ENCODE results near the gene TRABD2B. TPM values are rescaled to one million over a fixed set of nuclear protein-coding genes. Genes with fewer than 3 reads are reported as not detected.
A peak's percentile ranks its signal among the peaks of the same experiment; 100 is the strongest.

TRABD2B gene
- total RNA-seq, 1 donor from 2014 or later = 6.7 TPM

DNA sequence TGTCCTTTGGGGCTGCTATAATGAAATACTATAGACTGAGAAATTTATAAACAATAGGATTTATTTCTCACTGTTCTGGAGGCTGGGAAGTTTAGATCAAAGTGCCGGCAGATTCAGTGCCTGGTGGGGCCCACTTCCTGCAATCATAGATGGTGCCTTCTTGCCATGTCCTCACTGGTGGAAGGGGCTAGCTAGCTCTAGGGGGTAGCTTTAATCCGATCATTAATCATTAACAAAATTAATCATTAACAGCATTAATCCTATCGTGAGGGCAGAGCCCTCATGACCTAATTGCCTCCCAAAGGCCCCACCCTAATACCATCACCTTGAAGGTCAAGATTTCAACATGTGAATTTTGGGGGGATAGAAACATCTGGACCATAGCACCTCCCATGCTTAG lies 124.3 kb downstream of the TRABD2B start:
- no peaks in the 10 kb centered on the region for H3K36me3 Mint-ChIP-seq
- DNase-seq (ENCODE audit: extremely low spot score, unreplicated experiment) = no peak
- TF ChIP-seq, protein P1, sequence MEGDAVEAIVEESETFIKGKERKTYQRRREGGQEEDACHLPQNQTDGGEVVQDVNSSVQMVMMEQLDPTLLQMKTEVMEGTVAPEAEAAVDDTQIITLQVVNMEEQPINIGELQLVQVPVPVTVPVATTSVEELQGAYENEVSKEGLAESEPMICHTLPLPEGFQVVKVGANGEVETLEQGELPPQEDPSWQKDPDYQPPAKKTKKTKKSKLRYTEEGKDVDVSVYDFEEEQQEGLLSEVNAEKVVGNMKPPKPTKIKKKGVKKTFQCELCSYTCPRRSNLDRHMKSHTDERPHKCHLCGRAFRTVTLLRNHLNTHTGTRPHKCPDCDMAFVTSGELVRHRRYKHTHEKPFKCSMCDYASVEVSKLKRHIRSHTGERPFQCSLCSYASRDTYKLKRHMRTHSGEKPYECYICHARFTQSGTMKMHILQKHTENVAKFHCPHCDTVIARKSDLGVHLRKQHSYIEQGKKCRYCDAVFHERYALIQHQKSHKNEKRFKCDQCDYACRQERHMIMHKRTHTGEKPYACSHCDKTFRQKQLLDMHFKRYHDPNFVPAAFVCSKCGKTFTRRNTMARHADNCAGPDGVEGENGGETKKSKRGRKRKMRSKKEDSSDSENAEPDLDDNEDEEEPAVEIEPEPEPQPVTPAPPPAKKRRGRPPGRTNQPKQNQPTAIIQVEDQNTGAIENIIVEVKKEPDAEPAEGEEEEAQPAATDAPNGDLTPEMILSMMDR (conservative IDR thresholded peaks at IDR 0.05) = no peak
- peaks cover 10% of the 10 kb centered on the region for H3K9me3 Mint-ChIP-seq
- no peak overlapping the region for H3K4me3 Mint-ChIP-seq
- H3K4me1 Mint-ChIP-seq (ENCODE audit: unreplicated experiment) = peaks cover 52% of the 10 kb centered on the region
- H3K27ac Mint-ChIP-seq = peak overlapping the region; percentile 9
- H3K27me3 Mint-ChIP-seq = peaks cover 8% of the 10 kb centered on the region

DNA sequence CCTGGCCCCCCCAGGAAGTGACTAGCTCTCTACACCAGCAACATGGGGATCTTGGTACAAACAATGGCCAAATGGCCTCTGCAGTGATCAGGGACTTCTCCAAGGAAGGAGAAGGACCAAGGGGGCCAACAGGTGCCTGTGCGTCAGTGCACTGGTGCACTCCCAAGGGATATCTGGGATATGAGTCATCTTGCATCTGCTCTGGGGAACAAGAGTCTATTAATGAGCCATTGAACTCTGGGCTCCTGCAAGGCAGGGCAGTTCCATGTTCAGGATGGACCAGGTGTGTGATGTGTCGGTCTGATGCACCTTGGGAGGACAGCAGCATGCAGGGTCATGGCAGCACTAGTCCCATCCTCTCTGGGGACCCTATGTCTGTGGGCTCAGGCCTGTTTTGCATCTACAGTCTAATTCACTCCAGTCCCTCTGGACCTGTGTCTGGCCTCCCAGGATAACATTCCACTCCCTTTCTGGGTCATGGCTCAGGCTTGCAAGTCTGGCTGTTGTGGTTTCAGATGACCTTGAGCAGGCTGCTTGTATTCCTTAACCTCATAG lies 125.3 kb downstream of the TRABD2B start:
- Mint-ChIP-seq H3K4me3 (no peak overlapping the region), H3K36me3 (no peaks in the 10 kb centered on the region), H3K27me3 (peaks cover 10% of the 10 kb centered on the region), H3K27ac (no peak overlapping the region), H3K4me1 (ENCODE audit: unreplicated experiment) (peaks cover 57% of the 10 kb centered on the region), H3K9me3 (peaks cover 10% of the 10 kb centered on the region)
- DNase-seq (ENCODE audit: extremely low spot score, unreplicated experiment) = no peak
- TF ChIP-seq, protein P1 (conservative IDR thresholded peaks at IDR 0.05) = no peak

DNA sequence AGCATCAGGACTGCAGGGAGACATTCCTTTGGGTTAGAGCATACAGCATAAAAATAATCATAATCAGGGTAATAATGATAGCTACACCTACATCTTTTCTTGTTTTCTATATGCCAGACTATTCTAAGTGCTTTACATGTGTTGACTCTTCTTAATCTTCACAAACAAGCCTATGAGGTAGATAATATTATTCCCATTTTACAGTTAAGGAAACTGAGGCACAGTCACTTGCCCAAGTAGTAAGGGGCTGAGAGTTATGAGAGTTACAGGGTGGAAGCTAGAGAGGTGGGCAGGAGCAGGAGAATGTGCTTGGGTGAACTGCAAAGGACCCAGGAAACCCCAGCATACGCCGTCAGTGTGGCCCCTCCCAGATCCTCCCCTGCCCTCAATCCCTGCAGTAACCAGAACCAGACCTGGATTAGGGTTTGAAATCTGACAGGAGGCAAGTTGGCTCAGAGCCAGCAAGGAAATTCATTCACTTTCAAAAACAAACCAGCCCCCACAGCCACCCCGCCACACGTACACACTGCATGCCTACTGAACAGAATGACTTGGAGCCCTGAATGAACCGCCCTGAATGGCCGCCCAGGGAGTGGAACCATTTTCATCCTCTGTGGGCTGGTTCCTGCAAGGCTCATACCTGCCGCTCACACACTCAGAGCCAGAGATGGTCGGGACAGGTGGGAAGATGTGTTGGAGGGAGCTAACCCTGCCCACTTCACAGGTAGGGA lies 126.1 kb downstream of the TRABD2B start:
- H3K27ac Mint-ChIP-seq = no peak overlapping the region
- no peaks in the 10 kb centered on the region for H3K36me3 Mint-ChIP-seq
- no peak for DNase-seq (ENCODE audit: extremely low spot score, unreplicated experiment)

DNA sequence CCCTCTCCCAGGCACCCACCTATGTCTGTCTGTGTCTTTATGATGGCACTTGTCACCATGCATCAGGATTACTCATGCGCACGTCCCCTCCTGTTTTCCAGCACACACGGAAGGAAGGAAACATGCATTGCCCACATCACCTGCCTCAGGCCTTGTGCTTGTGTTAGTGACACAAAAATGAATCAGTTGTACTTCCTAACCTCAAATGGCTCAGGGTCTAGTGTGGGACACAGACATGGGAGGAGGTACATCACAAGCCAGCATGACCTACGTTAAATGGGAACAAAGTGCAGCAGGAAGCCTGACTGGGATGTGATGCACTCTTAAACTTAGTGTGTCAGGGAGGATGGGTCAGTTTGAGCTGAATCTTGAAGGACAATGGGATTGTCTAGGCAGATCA lies 126.7 kb downstream of the TRABD2B start:
- TF ChIP-seq, protein P1 (conservative IDR thresholded peaks at IDR 0.05) = no peak

More for the DNA sequence above, 126.1 kb downstream of the TRABD2B start:
- Mint-ChIP-seq H3K4me1 (ENCODE audit: unreplicated experiment) (peaks cover 54% of the 10 kb centered on the region), H3K4me3 (no peak overlapping the region), H3K27me3 (peaks cover 11% of the 10 kb centered on the region), H3K9me3 (peaks cover 10% of the 10 kb centered on the region)
- TF ChIP-seq, protein P1 (conservative IDR thresholded peaks at IDR 0.05) = no peak

DNA sequence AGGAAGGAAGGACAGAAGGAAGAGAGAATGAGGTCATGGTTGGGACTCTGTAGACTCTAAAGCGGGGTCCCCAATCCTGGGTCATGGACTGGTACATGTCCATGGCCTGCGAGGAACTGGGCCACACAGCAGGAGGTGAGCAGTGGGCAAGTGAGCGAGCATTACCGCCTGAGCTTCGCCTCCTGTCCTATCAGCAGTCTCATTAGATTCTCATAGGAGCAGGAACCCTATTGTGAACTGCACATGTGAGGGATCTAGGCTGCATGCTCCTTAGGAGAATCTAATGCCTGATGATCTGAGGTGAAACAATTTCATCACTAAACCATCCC lies 128.9 kb downstream of the TRABD2B start:
- H3K9me3 Mint-ChIP-seq = peaks cover 10% of the 10 kb centered on the region
- DNase-seq (ENCODE audit: extremely low spot score, unreplicated experiment) = no peak
- no peaks in the 10 kb centered on the region for H3K36me3 Mint-ChIP-seq
- H3K4me1 Mint-ChIP-seq (ENCODE audit: unreplicated experiment) = peaks cover 47% of the 10 kb centered on the region
- H3K27ac Mint-ChIP-seq = no peak overlapping the region
- TF ChIP-seq, protein P1 (conservative IDR thresholded peaks at IDR 0.05) = no peak
- peaks cover 11% of the 10 kb centered on the region for H3K27me3 Mint-ChIP-seq
- H3K4me3 Mint-ChIP-seq = no peak overlapping the region

More for the DNA sequence above, 126.7 kb downstream of the TRABD2B start:
- Mint-ChIP-seq H3K4me1 (ENCODE audit: unreplicated experiment) (peaks cover 54% of the 10 kb centered on the region), H3K27me3 (peaks cover 11% of the 10 kb centered on the region), H3K27ac (no peak overlapping the region), H3K36me3 (no peaks in the 10 kb centered on the region), H3K9me3 (peaks cover 10% of the 10 kb centered on the region), H3K4me3 (no peak overlapping the region)
- DNase-seq (ENCODE audit: extremely low spot score, unreplicated experiment) = no peak

Measured in type B pancreatic cell (in vitro differentiated cells).